Activated naive CD4-positive, alpha-beta T cell treated with anti-CD3 and anti-CD28 coated beads, Interleukin-2, amount 10 ng/mL, durations not matched to agents 7 days and 5 days (primary cell): ENCODE results near the gene BAK1.
A peak's percentile ranks its signal among the peaks of the same experiment; 100 is the strongest.

ENCODE experiments used
- CTCF ChIA-PET: fragments of 350-600 bp; sonication (Branson Sonifier 250); formaldehyde crosslinking; loops from one replicate; lab custom pipeline; 2021; ENCODE audit warnings: antibody characterized with exemption; lab: Charles Lee
- DNase-seq: peaks from one replicate; pipeline ENCODE4 v3.0.0-alpha.2; 2020
- H3K27ac Mint-ChIP-seq: one replicate; pipeline ENCODE4 v1.8.0; 2021; ENCODE audit warnings: mild to moderate bottlenecking, moderate library complexity, mixed read lengths
- H3K27me3 Mint-ChIP-seq: one replicate; pipeline ENCODE4 v1.8.0; 2021; ENCODE audit warnings: mild to moderate bottlenecking, mixed read lengths
- H3K36me3 Mint-ChIP-seq: one replicate; pipeline ENCODE4 v1.8.0; 2021; ENCODE audit warnings: mixed read lengths
- H3K4me1 Mint-ChIP-seq: one replicate; pipeline ENCODE4 v1.8.0; 2021; ENCODE audit warnings: mixed read lengths
- H3K4me3 Mint-ChIP-seq: one replicate; pipeline ENCODE4 v1.8.0; 2021; ENCODE audit warnings: mild to moderate bottlenecking, moderate library complexity, mixed read lengths
- H3K9me3 Mint-ChIP-seq: one replicate; pipeline ENCODE4 v1.8.0; 2021; ENCODE audit warnings: mixed read lengths

Gene BAK1

DNA sequence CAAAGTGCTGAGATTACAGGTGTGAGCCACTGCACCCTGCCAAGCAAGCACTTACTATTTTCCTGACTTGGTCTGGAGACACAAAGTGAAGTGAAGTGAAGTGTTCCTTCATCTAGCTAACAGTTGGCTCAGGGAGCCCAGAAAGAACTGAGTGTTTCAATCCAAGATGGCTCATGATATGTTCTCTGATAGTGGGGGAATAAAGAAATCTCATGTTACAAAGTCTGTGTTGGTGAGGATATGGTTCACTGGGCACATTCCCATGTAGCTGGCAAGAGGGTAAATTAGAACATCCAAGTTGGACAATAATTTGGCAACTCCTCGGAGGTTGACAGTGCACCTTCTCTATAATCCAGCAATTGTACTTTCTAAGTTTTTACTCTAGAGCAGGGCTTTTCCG is 36.0 kb upstream of the BAK1 start:
- no peak overlapping the region for H3K27ac Mint-ChIP-seq
- CTCF ChIA-PET: interaction anchor here (0.7 to 3.7 kb wide), 2 partner anchors 8 to 31 kb away, joined by 3 to 18 read pairs; no protein-coding TSS in a partner anchor
- no peaks in the 10 kb centered on the region for H3K36me3 Mint-ChIP-seq
- H3K9me3 Mint-ChIP-seq: no peaks in the 10 kb centered on the region
- peaks cover 47% of the 10 kb centered on the region for H3K4me1 Mint-ChIP-seq
- no peak for DNase-seq
- no peak overlapping the region for H3K4me3 Mint-ChIP-seq
- peaks cover 13% of the 10 kb centered on the region for H3K27me3 Mint-ChIP-seq

GRCh38 chr6:33613795-33614168 is 33.7 kb upstream of the BAK1 start:
- Mint-ChIP-seq H3K36me3 (no peaks in the 10 kb centered on the region), H3K4me3 (no peak overlapping the region), H3K9me3 (no peaks in the 10 kb centered on the region), H3K27me3 (peaks cover 34% of the 10 kb centered on the region), H3K27ac (no peak overlapping the region), H3K4me1 (peaks cover 28% of the 10 kb centered on the region)
- DNase-seq: no peak
- CTCF ChIA-PET: interaction anchor here (1.0 to 1.2 kb wide), 3 partner anchors 19 to 24 kb away, joined by 3 to 4 read pairs (median 3); no protein-coding TSS in a partner anchor

DNA sequence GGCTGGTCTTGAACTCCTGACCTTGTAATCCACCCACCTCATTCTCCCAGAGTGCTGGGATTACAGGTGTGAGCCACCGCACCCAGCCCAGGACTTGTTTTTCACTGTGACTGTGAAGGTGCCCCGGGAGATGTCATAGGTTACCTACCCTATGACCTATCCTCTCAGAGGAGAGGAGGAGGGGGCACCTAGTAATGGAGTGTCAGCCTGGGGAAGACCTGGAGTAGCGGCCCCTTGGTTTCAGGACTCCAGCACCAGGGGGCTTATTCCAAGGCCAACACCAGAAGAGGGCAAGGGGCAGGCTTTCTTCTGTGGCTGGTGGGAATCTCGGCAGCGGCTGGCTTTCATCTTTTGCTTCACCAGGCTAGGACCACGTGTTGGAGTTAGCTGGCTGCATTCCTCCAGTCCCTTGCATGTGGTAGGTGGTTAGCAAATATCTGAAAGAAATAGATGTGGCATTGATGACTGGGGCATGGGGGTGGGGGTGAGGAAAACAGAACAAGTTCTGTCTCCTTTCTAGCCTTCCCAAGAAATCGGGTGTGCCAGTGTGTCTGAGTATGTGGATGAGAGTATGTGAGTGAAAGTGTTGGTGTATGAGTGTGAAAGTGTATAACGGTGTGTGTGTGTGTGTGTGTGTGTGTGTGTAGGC is 33.2 kb upstream of the BAK1 start:
- Mint-ChIP-seq H3K4me1 (peaks cover 23% of the 10 kb centered on the region), H3K9me3 (no peaks in the 10 kb centered on the region), H3K27ac (no peak overlapping the region), H3K4me3 (no peak overlapping the region), H3K36me3 (no peaks in the 10 kb centered on the region), H3K27me3 (peaks cover 40% of the 10 kb centered on the region)
- no peak for DNase-seq
- CTCF ChIA-PET: interaction anchor here (0.7 to 1.0 kb wide), 2 partner anchors 19 to 539 kb away, joined by 3 read pairs; no protein-coding TSS in a partner anchor

- CTCF ChIA-PET: interaction anchor here (0.9 to 1.7 kb wide), 3 partner anchors 10 to 100 kb away, joined by 3 to 5 read pairs (median 3); partner anchors contain the start of genes ITPR3 and UQCC2
- Mint-ChIP-seq H3K4me1 (peaks cover 12% of the 10 kb centered on the region), H3K9me3 (no peaks in the 10 kb centered on the region), H3K4me3 (no peak overlapping the region), H3K27ac (no peak overlapping the region), H3K27me3 (peaks cover 53% of the 10 kb centered on the region), H3K36me3 (no peaks in the 10 kb centered on the region)
- DNase-seq: no peak
Measured at GRCh38 chr6:33610779-33611732, 31.0 kb upstream of the BAK1 start.

DNA sequence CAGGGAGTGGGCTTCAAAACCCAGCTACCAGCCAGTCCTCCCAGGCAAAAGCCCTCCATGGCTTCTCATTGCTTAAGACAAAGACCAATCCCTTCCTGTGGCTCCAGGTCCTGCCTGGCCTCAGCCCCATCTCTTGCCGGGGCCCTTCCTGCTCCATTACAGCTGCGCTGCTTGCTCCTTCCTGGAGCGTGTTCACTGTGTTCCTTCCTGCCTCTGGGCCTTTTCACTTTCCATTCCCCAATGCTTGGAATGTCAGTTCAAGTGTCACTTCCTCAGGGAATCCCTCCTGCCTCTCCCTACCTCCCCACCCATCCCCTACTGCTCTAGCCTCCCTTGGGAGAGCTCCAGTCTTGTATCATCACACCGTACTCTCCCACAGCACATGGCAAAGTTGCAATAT is 30.0 kb upstream of the BAK1 start:
- no peak overlapping the region for H3K27ac Mint-ChIP-seq

GRCh38 chr6:33609528-33609927 is 29.5 kb upstream of the BAK1 start:
- DNase-seq: no peak

More for the DNA sequence above, 30.0 kb upstream of the BAK1 start:
- peaks cover 3% of the 10 kb centered on the region for H3K9me3 Mint-ChIP-seq
- peaks cover 11% of the 10 kb centered on the region for H3K4me1 Mint-ChIP-seq
- H3K27me3 Mint-ChIP-seq: peaks cover 58% of the 10 kb centered on the region
- no peaks in the 10 kb centered on the region for H3K36me3 Mint-ChIP-seq
- no peak overlapping the region for H3K4me3 Mint-ChIP-seq
- no peak for DNase-seq
- CTCF ChIA-PET: no interaction called here

GRCh38 chr6:33609019-33609418 is 28.9 kb upstream of the BAK1 start:
- no peak for DNase-seq
- H3K4me3 Mint-ChIP-seq: no peak overlapping the region
- H3K9me3 Mint-ChIP-seq: peaks cover 7% of the 10 kb centered on the region
- H3K27me3 Mint-ChIP-seq: peaks cover 65% of the 10 kb centered on the region
- H3K36me3 Mint-ChIP-seq: no peaks in the 10 kb centered on the region
- peaks cover 11% of the 10 kb centered on the region for H3K4me1 Mint-ChIP-seq
- CTCF ChIA-PET: interaction anchor here (1.0 to 3.5 kb wide), 5 partner anchors 8 to 219 kb away, joined by 3 to 32 read pairs (median 18); partner anchors contain the start of gene ITPR3
- H3K27ac Mint-ChIP-seq: no peak overlapping the region

More at GRCh38 chr6:33609528-33609927, 29.5 kb upstream of the BAK1 start:
- Mint-ChIP-seq H3K36me3 (no peaks in the 10 kb centered on the region), H3K27ac (no peak overlapping the region), H3K4me1 (peaks cover 11% of the 10 kb centered on the region), H3K4me3 (no peak overlapping the region), H3K27me3 (peaks cover 60% of the 10 kb centered on the region), H3K9me3 (peaks cover 7% of the 10 kb centered on the region)
- CTCF ChIA-PET: interaction anchor here (2.9 to 3.5 kb wide), 2 partner anchors 8 to 22 kb away, joined by 18 to 32 read pairs; no protein-coding TSS in a partner anchor

DNA sequence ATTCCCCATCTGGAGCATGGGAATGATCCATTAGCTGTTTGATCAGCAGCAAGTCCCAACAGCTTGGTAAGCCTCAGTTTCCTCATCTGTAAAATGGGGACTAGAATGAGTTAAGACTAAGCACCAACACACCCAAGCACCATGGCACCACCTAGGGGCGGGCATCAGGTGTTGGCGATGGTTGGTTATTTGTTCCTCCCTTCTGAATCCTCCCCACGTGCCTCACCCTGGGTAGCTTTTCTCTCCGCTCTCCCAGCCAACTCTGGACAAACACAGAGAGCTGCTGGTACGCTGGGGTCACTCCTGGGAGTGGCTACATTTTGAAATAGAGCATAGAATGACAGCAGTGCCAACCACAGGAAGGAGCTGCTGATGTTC is 27.7 kb upstream of the BAK1 start:
- no peaks in the 10 kb centered on the region for H3K36me3 Mint-ChIP-seq
- no peak overlapping the region for H3K27ac Mint-ChIP-seq
- peak; percentile 72 for DNase-seq
- no peak overlapping the region for H3K4me3 Mint-ChIP-seq
- H3K27me3 Mint-ChIP-seq: peaks cover 72% of the 10 kb centered on the region
- peaks cover 7% of the 10 kb centered on the region for H3K9me3 Mint-ChIP-seq
- CTCF ChIA-PET: interaction anchor here (0.7 to 3.5 kb wide), 18 partner anchors 8 to 218 kb away, joined by 3 to 32 read pairs (median 7); partner anchors contain the start of genes BAK1 and ITPR3
- peaks cover 8% of the 10 kb centered on the region for H3K4me1 Mint-ChIP-seq

GRCh38 chr6:33607126-33607783 is 27.2 kb upstream of the BAK1 start:
- H3K4me3 Mint-ChIP-seq: no peak overlapping the region
- H3K27ac Mint-ChIP-seq: no peak overlapping the region
- H3K36me3 Mint-ChIP-seq: no peaks in the 10 kb centered on the region
- CTCF ChIA-PET: interaction anchor here (0.5 to 3.5 kb wide), 17 partner anchors 10 to 297 kb away, joined by 3 to 32 read pairs (median 8); partner anchors contain the start of genes BAK1 and ITPR3
- no peak for DNase-seq
- peaks cover 73% of the 10 kb centered on the region for H3K27me3 Mint-ChIP-seq
- peaks cover 7% of the 10 kb centered on the region for H3K9me3 Mint-ChIP-seq
- peaks cover 4% of the 10 kb centered on the region for H3K4me1 Mint-ChIP-seq

GRCh38 chr6:33606642-33607041 is 26.6 kb upstream of the BAK1 start:
- no peak overlapping the region for H3K4me3 Mint-ChIP-seq
- no peaks in the 10 kb centered on the region for H3K36me3 Mint-ChIP-seq
- CTCF ChIA-PET: interaction anchor here (0.9 to 3.5 kb wide), 12 partner anchors 9 to 217 kb away, joined by 3 to 32 read pairs (median 9); partner anchors contain the start of genes BAK1 and ITPR3
- no peak overlapping the region for H3K27ac Mint-ChIP-seq
- H3K9me3 Mint-ChIP-seq: peaks cover 7% of the 10 kb centered on the region
- peaks cover 74% of the 10 kb centered on the region for H3K27me3 Mint-ChIP-seq
- DNase-seq: no peak
- peaks cover 2% of the 10 kb centered on the region for H3K4me1 Mint-ChIP-seq

GRCh38 chr6:33604941-33605854 is 25.1 kb upstream of the BAK1 start:
- H3K27me3 Mint-ChIP-seq: peaks cover 68% of the 10 kb centered on the region
- no peak overlapping the region for H3K27ac Mint-ChIP-seq
- H3K4me1 Mint-ChIP-seq: peaks cover 6% of the 10 kb centered on the region
- CTCF ChIA-PET: no interaction called here
- H3K9me3 Mint-ChIP-seq: peaks cover 7% of the 10 kb centered on the region
- DNase-seq: no peak
- no peaks in the 10 kb centered on the region for H3K36me3 Mint-ChIP-seq
- H3K4me3 Mint-ChIP-seq: no peak overlapping the region

GRCh38 chr6:33602180-33602579 is 22.1 kb upstream of the BAK1 start:
- CTCF ChIA-PET: no interaction called here
- H3K4me3 Mint-ChIP-seq: no peak overlapping the region
- H3K27me3 Mint-ChIP-seq: peaks cover 38% of the 10 kb centered on the region
- no peak for DNase-seq
- H3K9me3 Mint-ChIP-seq: peaks cover 7% of the 10 kb centered on the region
- no peaks in the 10 kb centered on the region for H3K36me3 Mint-ChIP-seq
- peaks cover 29% of the 10 kb centered on the region for H3K4me1 Mint-ChIP-seq
- H3K27ac Mint-ChIP-seq: no peak overlapping the region

DNA sequence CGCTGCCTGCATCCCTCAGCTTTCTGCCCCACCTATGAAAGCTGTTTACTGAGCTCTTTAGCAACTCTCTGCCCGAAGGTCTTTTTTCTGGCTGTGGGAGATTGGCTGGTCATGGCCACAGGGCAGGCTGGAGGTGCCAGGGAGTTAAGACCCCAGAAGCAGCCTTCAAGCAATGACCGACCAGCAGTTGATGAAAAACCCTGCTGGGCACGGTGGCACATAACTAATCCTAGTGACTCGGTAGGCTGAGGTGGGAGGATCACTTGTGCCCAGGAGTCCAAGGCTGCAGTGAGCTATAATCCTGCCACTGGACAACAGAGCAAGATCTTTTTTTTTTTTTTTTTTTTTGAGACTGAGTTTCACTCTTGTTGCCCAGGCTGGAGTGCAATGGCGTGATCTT is 20.7 kb upstream of the BAK1 start:
- no peak overlapping the region for H3K4me3 Mint-ChIP-seq
- peaks cover 7% of the 10 kb centered on the region for H3K9me3 Mint-ChIP-seq
- peaks cover 35% of the 10 kb centered on the region for H3K27me3 Mint-ChIP-seq
- no peak overlapping the region for H3K27ac Mint-ChIP-seq
- CTCF ChIA-PET: interaction anchor here (0.7 kb wide), 1 partner anchor 51 kb away, joined by 3 read pairs; no protein-coding TSS in a partner anchor
- no peaks in the 10 kb centered on the region for H3K36me3 Mint-ChIP-seq
- peaks cover 39% of the 10 kb centered on the region for H3K4me1 Mint-ChIP-seq
- DNase-seq: no peak
